HepG2 (cell line): ENCODE measurements around the gene TASOR2. TPM values are rescaled to one million over a fixed set of nuclear protein-coding genes. Genes with fewer than 3 reads are reported as not detected.

Source experiments
- HBP1 ChIP-seq: IDR thresholded peaks from 2 replicates; pipeline ENCODE4 v1.6.1; 2016; ENCODE audit warnings: low read depth, control low read depth
- LCORL ChIP-seq, 2 experiments: fragments of 450-650 bp in 1 of 2; sonication (generic) in 1 of 2; formaldehyde crosslinking in 1 of 2; IDR thresholded peaks; 2 replicates each; pipeline versions ENCODE4 v1.5.0 to v1.6.1; 2017 to 2020; ENCODE audit warnings: antibody characterized with exemption in 1 of 2, missing genetic modification reagents in 1 of 2
- NKX3-1 ChIP-seq: sonication (generic); formaldehyde crosslinking; IDR thresholded peaks from 2 replicates; pipeline ENCODE4 v1.5.0; 2020; ENCODE audit warnings: missing genetic modification reagents
- PHF8 ChIP-seq: sonication (generic); formaldehyde crosslinking; IDR thresholded peaks from 2 replicates; pipeline ENCODE4 v1.5.0; 2020; ENCODE audit warnings: missing genetic modification reagents
- POLR2AphosphoS5 ChIP-seq: IDR thresholded peaks from 2 replicates; pipeline ENCODE4 v1.6.1; 2012; ENCODE audit warnings: low read depth, low read length
- PRDM15 ChIP-seq: sonication (generic); formaldehyde crosslinking; IDR thresholded peaks from 2 replicates; pipeline ENCODE4 v1.4.0; 2020; ENCODE audit warnings: missing genetic modification reagents
- RAD21 ChIP-seq: fragments of 450-650 bp; formaldehyde crosslinking; IDR thresholded peaks from 2 replicates; pipeline ENCODE4 v1.5.0; 2020; ENCODE audit warnings: mild to moderate bottlenecking
- RBM39 ChIP-seq: fragments of 200-400 bp; formaldehyde crosslinking; IDR thresholded peaks from one replicate; pipeline ENCODE4 v1.6.1; 2018; ENCODE audit warnings: antibody characterized with exemption, mild to moderate bottlenecking, low read depth, low read length; ENCODE audit not compliant: poor library complexity, severe bottlenecking
- RXRB ChIP-seq: IDR thresholded peaks from 2 replicates; pipeline ENCODE4 v1.6.1; 2016; ENCODE audit warnings: borderline replicate concordance, missing genetic modification reagents, missing compliant biosample characterization
- SALL1 ChIP-seq: sonication (generic); formaldehyde crosslinking; IDR thresholded peaks from 2 replicates; pipeline ENCODE4 v1.8.0; 2022; ENCODE audit warnings: mild to moderate bottlenecking, missing genetic modification reagents
- SIN3A ChIP-seq: IDR thresholded peaks from 2 replicates; pipeline ENCODE4 v1.6.1; 2011; ENCODE audit warnings: low read depth, mild to moderate bottlenecking, control low read depth, low read length, borderline replicate concordance
- SKI ChIP-seq: fragments of 450-650 bp; IDR thresholded peaks from one replicate; pipeline ENCODE4 v1.6.1; 2018; ENCODE audit warnings: mild to moderate bottlenecking; ENCODE audit not compliant: partially characterized antibody
- TARDBP ChIP-seq: sonication (generic); formaldehyde crosslinking; IDR thresholded peaks from 2 replicates; pipeline ENCODE4 v1.8.0; 2022; ENCODE audit warnings: mild to moderate bottlenecking, missing genetic modification reagents
- ZNF136 ChIP-seq: sonication (generic); formaldehyde crosslinking; IDR thresholded peaks from 2 replicates; pipeline ENCODE4 v1.8.1; 2022; ENCODE audit warnings: low read depth, mild to moderate bottlenecking, moderate library complexity, missing genetic modification reagents
- ZNF263 ChIP-seq: sonication (generic); formaldehyde crosslinking; IDR thresholded peaks from 2 replicates; pipeline ENCODE4 v1.4.0; 2020; ENCODE audit warnings: missing genetic modification reagents
- ZNF33A ChIP-seq: sonication (generic); formaldehyde crosslinking; IDR thresholded peaks from 2 replicates; pipeline ENCODE4 v1.5.1; 2020; ENCODE audit warnings: missing genetic modification reagents, mild to moderate bottlenecking, moderate library complexity, borderline replicate concordance
- ZNF343 ChIP-seq: sonication (generic); formaldehyde crosslinking; IDR thresholded peaks from 2 replicates; pipeline ENCODE4 v1.4.0; 2020; ENCODE audit warnings: mild to moderate bottlenecking, missing genetic modification reagents
- ZNF44 ChIP-seq: sonication (generic); formaldehyde crosslinking; IDR thresholded peaks from 2 replicates; pipeline ENCODE4 v1.5.1; 2020; ENCODE audit warnings: mild to moderate bottlenecking, missing genetic modification reagents
- ZNF503 ChIP-seq: sonication (generic); formaldehyde crosslinking; IDR thresholded peaks from 2 replicates; pipeline ENCODE4 v1.4.0; 2020; ENCODE audit warnings: missing genetic modification reagents
- ZNF510 ChIP-seq: sonication (generic); formaldehyde crosslinking; IDR thresholded peaks from 2 replicates; pipeline ENCODE4 v1.4.0; 2020; ENCODE audit warnings: low read depth, mild to moderate bottlenecking, missing genetic modification reagents
- ZNF558 ChIP-seq: sonication (generic); formaldehyde crosslinking; IDR thresholded peaks from 2 replicates; pipeline ENCODE4 v1.9.0; 2022; ENCODE audit warnings: mild to moderate bottlenecking, missing genetic modification reagents, borderline replicate concordance
- ZSCAN25 ChIP-seq: sonication (generic); formaldehyde crosslinking; IDR thresholded peaks from 2 replicates; pipeline ENCODE4 v1.8.0; 2022; ENCODE audit warnings: mild to moderate bottlenecking, missing genetic modification reagents
- polyA plus RNA-seq, 8 experiments: library from polyadenylated mRNA; depleted of rRNA in 3 of 8; stranded (reverse) in 7 of 8; unstranded in 1 of 8; fragments of >200 nt; fragmentation: Illumina TruSeq in 4 of 8; extraction: Trizol in 4 of 8; gene quantifications; 2 replicates each; pipeline versions ENCODE4 v1.2.1 to v1.2.3, GENCODE V29; 2011 to 2016; ENCODE audit warnings: low read depth in 4 of 8, missing spikeins in 1 of 8, mixed read lengths in 1 of 8; ENCODE audit not compliant: insufficient read depth in 1 of 8
- total RNA-seq, 5 experiments: library from RNA; depleted of rRNA; stranded (reverse); fragments of >200 nt; fragmentation: Illumina TruSeq; extraction: Trizol; gene quantifications; 2 replicates each; pipeline ENCODE4 v1.2.3, GENCODE V29; 2016; ENCODE audit warnings: low read depth in 1 of 5

The TASOR2 gene
- total and polyA plus RNA-seq, 2 of the 13 experiments (the other 11 are each of a cell fraction or from before 2014, with no cell fraction given), result 24.2 to 55.3 TPM

DNA sequence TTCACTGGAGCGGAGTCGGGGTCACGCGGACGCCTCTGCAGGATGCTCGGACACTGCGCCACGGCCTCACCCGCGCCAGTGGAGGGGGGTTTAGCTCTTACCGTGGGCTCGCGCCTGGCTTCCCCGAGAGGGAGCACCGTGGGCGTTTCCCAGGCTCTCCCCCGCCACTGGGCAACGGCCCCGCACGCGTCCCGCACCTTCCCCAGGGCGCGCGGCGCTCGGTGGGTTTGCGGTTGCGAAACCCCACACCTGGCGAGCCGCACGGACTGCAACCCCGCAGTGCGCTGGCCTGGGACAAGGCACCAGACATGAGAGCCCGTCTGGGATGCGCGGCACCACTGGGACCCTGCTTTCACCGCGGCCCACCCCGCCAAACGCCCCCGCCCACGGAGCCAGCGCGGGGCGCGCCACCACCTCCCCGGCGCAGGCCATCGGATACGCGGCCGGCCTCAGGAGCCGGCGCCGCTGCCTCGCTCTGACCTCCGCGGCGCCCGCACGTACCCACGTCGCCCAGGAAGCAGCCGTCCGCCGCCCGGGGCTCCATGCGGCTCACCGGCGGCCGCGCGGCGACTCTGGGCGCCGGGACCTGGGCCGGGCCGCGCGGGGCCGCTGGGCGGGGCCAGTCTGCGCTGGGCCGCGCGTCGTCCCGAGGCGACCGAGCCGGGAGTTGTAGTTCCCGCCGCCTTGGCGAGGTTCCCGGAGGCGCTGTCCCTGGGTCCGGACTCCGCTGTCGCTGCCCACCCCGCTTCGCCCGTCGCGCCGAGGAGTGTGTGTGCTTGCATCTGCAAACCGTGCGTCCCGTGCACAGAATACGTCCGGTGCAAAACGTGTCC, 18.4 kb upstream of the TASOR2 start, which contains the start of gene ASB13 (continued):
- no peak for TF ChIP-seq ZNF44 (CRISPR knock-in tag)
- no peak for TF ChIP-seq ZNF33A (CRISPR knock-in tag)
- TF ChIP-seq RXRB, result peak; percentile 29; the same call in 1 of the 2 replicates
- TF ChIP-seq PHF8 (CRISPR knock-in tag), result peak; percentile 65
- TF ChIP-seq ZNF263, result peak; percentile 49; the same call in 1 of the 2 replicates
- no peak for TF ChIP-seq ZNF503 (CRISPR knock-in tag)
- TF ChIP-seq ZNF510 (CRISPR knock-in tag), result no peak
- no peak for TF ChIP-seq ZNF343 (CRISPR knock-in tag)
- peak; percentile 68; the same call in 1 of the 2 replicates for TF ChIP-seq ZNF558 (CRISPR knock-in tag)
- no peak for TF ChIP-seq LCORL (IDR thresholded peaks at IDR 0.05)
- TF ChIP-seq LCORL (CRISPR knock-in tag; IDR thresholded peaks at IDR 0.05), result peak; percentile 44; the same call in 1 of the 2 replicates
- peak; percentile 18; the same call in 1 of the 2 replicates for TF ChIP-seq RAD21
- no peak for TF ChIP-seq ZNF136
- TF ChIP-seq POLR2AphosphoS5, result no peak; the same call in 1 of the 2 replicates
- TF ChIP-seq TARDBP (CRISPR knock-in tag), result peak; percentile 58; the same call in 1 of the 2 replicates
- TF ChIP-seq RBM39, result peak; percentile 31
- peak; percentile 84 for TF ChIP-seq SALL1 (CRISPR knock-in tag)
- TF ChIP-seq ZSCAN25 (CRISPR knock-in tag), result 0 out of 2 replicates have a peak, but pooled peaks have one; percentile 20
- peak; percentile 26; the same call in 1 of the 2 replicates for TF ChIP-seq NKX3-1 (CRISPR knock-in tag)
- peak; percentile 58 for TF ChIP-seq SKI
- TF ChIP-seq HBP1 (CRISPR knock-in tag), result 0 out of 2 replicates have a peak, but pooled peaks have one; percentile 19
- peak; percentile 14 for TF ChIP-seq PRDM15
- TF ChIP-seq SIN3A, result peak; percentile 54; the same call in 1 of the 2 replicates
